Activated T-helper 1 cell treated with anti-CD3 and anti-CD28 coated beads, Interleukin-12 subunit alpha, Interleukin-12 subunit beta, Interleukin-2, Interleukin-4 antibody, amounts not matched to agents 30 ng/mL and 10 ng/mL and 1 ng/mL, durations not matched to agents 14 hours and 24 hours and 36 hours (primary cell): ENCODE measurements around the gene LEUTX. TPM values are rescaled to one million over a fixed set of nuclear protein-coding genes. Genes with fewer than 3 reads are reported as not detected.

ENCODE experiments used
- DNase-seq: peaks from one replicate; pipeline ENCODE4 v3.0.0; 2021; ENCODE audit warnings: low spot score
- H3K27ac Mint-ChIP-seq: one replicate; pipeline ENCODE4 v1.8.0; 2021; ENCODE audit warnings: mild to moderate bottlenecking, mixed read lengths
- H3K27me3 Mint-ChIP-seq: one replicate; pipeline ENCODE4 v1.8.0; 2022; ENCODE audit warnings: mild to moderate bottlenecking, moderate library complexity, mixed read lengths; ENCODE audit not compliant: insufficient read depth
- H3K36me3 Mint-ChIP-seq: one replicate; pipeline ENCODE4 v1.8.0; 2021; ENCODE audit warnings: low read depth, mixed read lengths
- H3K4me1 Mint-ChIP-seq: one replicate; pipeline ENCODE4 v1.8.0; 2021; ENCODE audit warnings: low read depth, mixed read lengths
- H3K4me3 Mint-ChIP-seq: one replicate; pipeline ENCODE4 v1.8.0; 2021; ENCODE audit warnings: mild to moderate bottlenecking, moderate library complexity, mixed read lengths
- H3K9me3 Mint-ChIP-seq: one replicate; pipeline ENCODE4 v1.8.0; 2021; ENCODE audit warnings: mixed read lengths
- intact Hi-C: fragments of 100-400 bp; cut with micrococcal nuclease; formaldehyde crosslinking; loops from one replicate; pipeline ENCODE4 v1.15.1; 2024
- total RNA-seq: library from RNA; stranded (reverse); gene quantifications from 2 replicates; pipeline ENCODE4 v1.2.3, GENCODE V29; 2022

Gene LEUTX
- total RNA-seq, 1 donor from 2014 or later = not detected

DNA sequence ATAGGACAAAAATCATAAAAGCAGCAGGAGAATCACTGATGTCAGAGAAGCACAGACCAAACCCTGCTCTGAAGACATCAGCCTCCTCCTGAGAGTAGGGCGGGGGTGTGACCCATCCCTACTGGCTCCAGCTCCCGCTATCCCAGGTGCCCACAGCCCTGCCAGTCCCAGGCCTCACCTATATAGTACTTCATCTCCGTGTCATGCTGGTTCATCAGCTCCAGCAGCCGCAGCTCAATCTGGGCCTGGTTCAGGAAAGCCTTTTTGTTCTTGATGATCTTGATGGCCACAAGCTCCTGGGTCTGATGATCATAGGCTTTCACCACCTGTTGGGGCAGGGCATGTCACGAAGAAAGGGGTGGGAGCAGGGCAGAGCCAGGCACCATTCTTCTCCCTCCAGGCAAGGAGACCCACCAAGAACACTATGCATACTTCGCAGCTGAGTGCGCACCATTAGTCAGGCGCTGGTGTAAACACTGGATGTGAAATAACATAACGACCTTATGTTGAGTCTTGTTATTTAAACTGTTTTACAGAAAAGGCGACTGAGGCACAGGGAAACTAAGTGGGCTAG is 51.1 kb downstream of the LEUTX start:
- H3K4me3 Mint-ChIP-seq = no peak overlapping the region
- no peak overlapping the region for H3K27ac Mint-ChIP-seq
- H3K9me3 Mint-ChIP-seq = no peaks in the 10 kb centered on the region
- no peak for DNase-seq
- H3K4me1 Mint-ChIP-seq = peaks cover 33% of the 10 kb centered on the region
- intact Hi-C loops = no loop called here
- peaks cover 44% of the 10 kb centered on the region for H3K36me3 Mint-ChIP-seq
- H3K27me3 Mint-ChIP-seq = no peaks in the 10 kb centered on the region

DNA sequence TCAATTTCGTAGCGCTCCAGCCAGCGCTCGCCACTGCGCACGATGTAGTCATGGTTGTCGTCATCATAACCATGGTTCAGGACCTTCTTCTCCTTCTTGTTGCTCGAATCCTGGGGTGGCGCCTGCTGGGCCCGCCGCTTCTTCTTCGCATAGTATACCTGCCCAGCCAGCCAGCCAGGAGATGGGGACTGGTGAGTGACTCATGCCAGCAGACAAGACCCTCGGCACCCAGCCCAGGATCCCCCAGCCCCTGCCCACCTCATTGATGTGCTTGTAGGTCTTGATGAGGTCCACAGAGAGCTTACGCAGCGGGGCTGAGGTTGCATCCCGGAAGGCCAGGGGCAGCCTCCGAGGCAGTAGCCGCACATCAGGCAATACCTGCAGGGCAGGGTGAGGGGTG is 51.8 kb downstream of the LEUTX start:
- Mint-ChIP-seq H3K27ac (no peak overlapping the region), H3K36me3 (peaks cover 46% of the 10 kb centered on the region), H3K4me1 (peaks cover 34% of the 10 kb centered on the region), H3K27me3 (no peaks in the 10 kb centered on the region), H3K9me3 (no peaks in the 10 kb centered on the region), H3K4me3 (no peak overlapping the region)
- no peak for DNase-seq
- intact Hi-C loops = no loop called here

DNA sequence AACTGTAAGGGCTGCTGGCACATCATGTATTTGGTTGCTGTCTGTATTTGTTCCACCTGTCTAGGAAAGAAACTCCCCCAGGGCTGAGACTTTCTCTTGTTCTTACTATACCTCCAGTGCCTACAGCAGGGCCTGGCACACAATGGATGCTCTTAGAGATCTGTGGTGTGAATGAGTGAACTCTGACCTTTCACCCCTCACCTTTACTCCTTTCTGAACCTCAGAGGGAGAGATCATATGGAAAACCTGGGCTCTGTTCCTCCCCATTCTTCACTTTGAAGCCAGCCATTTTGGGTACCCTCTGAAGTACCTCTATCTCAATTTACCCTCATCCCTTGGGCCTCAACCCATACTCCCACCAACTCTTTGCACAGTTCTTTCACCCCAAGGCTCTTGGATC is 52.2 kb downstream of the LEUTX start:
- Mint-ChIP-seq H3K27ac (peak overlapping the region; percentile 43), H3K4me3 (no peak overlapping the region), H3K9me3 (no peaks in the 10 kb centered on the region), H3K27me3 (no peaks in the 10 kb centered on the region), H3K36me3 (peaks cover 46% of the 10 kb centered on the region), H3K4me1 (peaks cover 34% of the 10 kb centered on the region)
- no peak for DNase-seq
- intact Hi-C loops = no loop called here

DNA sequence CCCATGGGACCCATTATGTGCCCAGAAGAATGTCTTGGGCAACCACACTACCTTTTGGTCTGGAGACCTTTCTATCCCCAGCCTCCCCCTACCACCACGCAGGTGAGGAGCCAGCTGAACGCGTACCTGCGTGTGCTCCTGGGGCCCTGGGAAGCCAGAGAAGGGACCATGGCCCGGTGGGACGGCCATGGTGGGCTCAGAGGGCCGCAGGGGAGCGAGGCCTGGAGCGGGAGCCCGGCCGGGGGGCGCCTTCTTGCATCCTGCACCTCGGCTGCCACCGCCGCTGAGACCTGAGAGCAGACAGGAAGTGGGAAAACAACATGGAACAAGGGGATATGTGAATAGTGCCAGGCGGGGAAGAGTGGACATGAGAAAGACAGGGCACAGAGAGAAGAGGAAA is 53.0 kb downstream of the LEUTX start:
- Mint-ChIP-seq H3K27ac (peak overlapping the region; percentile 56), H3K36me3 (peaks cover 52% of the 10 kb centered on the region), H3K4me3 (peak overlapping the region; percentile 69), H3K4me1 (peaks cover 36% of the 10 kb centered on the region), H3K9me3 (no peaks in the 10 kb centered on the region), H3K27me3 (no peaks in the 10 kb centered on the region)
- intact Hi-C loops = loop anchor here (2.0 kb wide), 2 partner anchors 39 to 139 kb away; partner anchors contain the start of gene PSMC4
- no peak for DNase-seq

DNA sequence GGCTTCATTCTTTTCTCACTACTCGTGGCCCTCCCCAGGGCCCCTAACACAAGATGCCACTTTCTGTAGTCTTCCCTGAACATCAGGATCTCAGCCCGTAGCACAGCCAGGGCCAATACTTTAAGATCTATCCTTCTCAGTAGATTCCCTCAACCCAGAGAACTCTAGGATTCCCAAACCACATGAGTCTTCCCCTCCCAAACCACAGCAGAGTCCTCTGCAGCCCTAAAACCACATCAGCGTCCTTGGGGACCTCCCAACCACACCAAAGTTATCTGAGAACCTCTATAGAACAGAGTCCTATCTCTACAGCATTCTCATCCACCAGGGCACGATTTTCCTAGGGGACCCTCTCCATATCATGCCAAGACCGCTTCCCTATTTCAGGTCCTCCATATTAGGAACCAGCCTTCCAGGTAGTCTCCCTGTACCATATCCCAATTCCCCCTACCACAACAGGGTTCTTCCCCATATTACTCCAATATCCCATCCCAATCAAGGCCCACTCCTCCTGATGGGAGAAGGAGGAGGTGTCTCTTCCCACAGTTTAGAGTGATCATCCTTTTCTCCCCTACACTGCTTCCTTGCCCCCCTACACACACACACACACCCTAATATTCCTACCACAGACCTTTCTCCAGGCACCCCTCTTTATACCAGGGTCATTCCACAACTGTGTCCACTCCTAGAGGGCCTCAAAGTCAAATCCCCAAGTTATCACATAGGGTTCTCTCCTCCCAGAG is 53.9 kb downstream of the LEUTX start:
- Mint-ChIP-seq H3K4me1 (peaks cover 38% of the 10 kb centered on the region), H3K9me3 (no peaks in the 10 kb centered on the region), H3K36me3 (peaks cover 59% of the 10 kb centered on the region), H3K4me3 (peak overlapping the region; percentile 69), H3K27me3 (no peaks in the 10 kb centered on the region), H3K27ac (peak overlapping the region; percentile 56)
- intact Hi-C loops = loop anchor here (1.0 to 2.0 kb wide), 3 partner anchors 8 to 138 kb away; partner anchors contain the start of gene PSMC4
- no peak for DNase-seq

DNA sequence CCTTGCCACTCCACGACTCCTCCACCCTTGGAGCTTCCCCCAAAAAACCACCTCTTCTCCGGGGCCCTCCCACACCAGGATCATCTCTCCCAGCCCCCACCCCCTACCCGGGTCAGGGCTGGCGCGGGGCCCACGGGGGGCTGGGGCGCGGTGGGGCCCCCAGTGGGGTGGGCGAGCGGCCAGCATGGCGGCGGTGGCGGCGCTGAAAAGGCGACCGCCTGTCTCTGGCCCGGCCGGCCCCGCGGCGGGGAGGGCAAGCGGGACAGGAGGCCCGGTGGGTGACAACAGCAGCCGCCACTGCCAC is 54.5 kb downstream of the LEUTX start:
- intact Hi-C loops = loop anchor here (1.0 to 2.0 kb wide), 3 partner anchors 9 to 138 kb away; partner anchors contain the start of gene PSMC4
- no peaks in the 10 kb centered on the region for H3K9me3 Mint-ChIP-seq
- H3K27ac Mint-ChIP-seq = peak overlapping the region; percentile 56
- H3K4me1 Mint-ChIP-seq = peaks cover 38% of the 10 kb centered on the region
- no peaks in the 10 kb centered on the region for H3K27me3 Mint-ChIP-seq
- H3K36me3 Mint-ChIP-seq = peaks cover 58% of the 10 kb centered on the region
- DNase-seq = no peak
- H3K4me3 Mint-ChIP-seq = peak overlapping the region; percentile 69

DNA sequence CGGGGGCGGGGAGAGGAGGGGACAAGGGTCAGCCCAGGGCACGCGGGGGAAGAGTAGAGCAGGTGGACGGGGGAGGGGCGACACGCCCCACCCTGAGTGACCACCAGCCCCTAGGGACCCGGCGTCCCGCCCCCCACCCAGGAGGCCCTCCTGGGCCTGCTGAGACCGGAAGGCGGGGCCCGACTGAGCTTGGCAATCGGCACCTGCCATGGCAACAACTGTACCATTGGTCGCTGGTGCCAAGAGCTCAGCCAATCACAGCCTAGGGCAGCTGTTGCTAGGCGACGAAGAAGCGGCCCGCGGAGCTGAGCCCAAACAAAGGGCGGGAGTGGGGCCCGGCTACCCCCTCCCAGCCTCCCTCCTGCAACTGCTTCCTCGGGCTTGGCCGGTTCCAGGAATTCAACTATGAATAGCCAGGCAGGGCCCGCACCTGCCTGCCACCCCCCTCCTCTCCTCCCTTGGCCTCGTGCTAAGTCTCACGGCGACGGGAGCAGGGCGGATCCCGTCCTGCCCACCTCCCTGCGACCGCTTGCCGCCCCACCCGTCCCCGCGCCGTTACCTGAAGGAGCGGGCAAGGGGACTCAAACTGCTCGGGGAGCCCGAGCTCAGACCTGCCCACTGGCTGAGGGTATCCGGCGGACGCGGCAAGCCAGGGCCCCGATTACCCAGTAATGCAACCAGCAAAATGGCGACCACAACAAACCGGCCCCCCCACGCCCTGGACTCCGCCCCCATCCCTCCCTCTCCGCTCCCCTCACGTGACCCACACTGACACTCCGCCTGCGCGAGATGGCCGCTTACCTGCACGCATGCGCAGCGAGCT is 55.0 kb downstream of the LEUTX start, which contains the start of gene DYRK1B:
DYRK1B (minus strand) TSS at position 699 of the 823 bp plus-strand sequence. CDS start 2,295 bp downstream, outside the sequence.
- intact Hi-C loops = loop anchor here (1.0 to 2.0 kb wide), 4 partner anchors 9 to 137 kb away; partner anchors contain the start of genes FBL and PSMC4
- H3K36me3 Mint-ChIP-seq = peaks cover 56% of the 10 kb centered on the region
- H3K4me3 Mint-ChIP-seq = peak within 1 kb of the TSS; percentile 69
- DNase-seq = peak; percentile 95
- H3K27me3 Mint-ChIP-seq = no peaks in the 10 kb centered on the region
- no peaks in the 10 kb centered on the region for H3K9me3 Mint-ChIP-seq
- peaks cover 35% of the 10 kb centered on the region for H3K4me1 Mint-ChIP-seq
- H3K27ac Mint-ChIP-seq = peak within 1 kb of the TSS; percentile 78

DNA sequence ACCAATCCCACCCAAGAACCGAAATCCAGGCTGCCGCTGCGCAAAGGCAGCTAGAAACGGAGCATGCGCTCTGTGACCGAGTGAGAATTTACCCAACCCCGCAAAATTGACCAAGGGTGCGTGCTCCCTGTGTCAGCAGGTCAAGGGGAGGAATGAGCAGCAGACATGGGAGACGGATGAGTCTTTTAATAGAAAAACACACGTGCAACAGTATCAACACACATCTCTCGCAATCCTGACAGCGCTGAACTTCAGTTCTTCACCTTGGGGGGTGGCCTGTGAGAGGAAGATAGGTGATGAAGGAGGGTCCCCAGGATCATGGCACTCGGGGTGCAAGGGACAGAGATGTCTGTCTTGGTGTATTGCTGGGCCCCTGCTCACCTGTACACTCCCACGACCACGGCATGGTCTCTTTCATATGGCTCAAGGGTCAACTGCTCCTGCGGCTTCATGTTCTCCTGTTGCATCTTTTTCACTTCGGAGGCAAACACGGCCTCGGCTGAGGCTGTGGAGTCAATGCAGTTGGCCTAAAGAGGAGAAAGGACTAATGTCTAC is 55.7 kb downstream of the LEUTX start:
- no peak for DNase-seq
- no peaks in the 10 kb centered on the region for H3K9me3 Mint-ChIP-seq
- H3K36me3 Mint-ChIP-seq = peaks cover 57% of the 10 kb centered on the region
- H3K27ac Mint-ChIP-seq = peak overlapping the region; percentile 78
- intact Hi-C loops = loop anchor here (1.0 kb wide), 1 partner anchor 12 kb away; the partner anchor contains the start of gene FBL
- H3K4me1 Mint-ChIP-seq = peaks cover 32% of the 10 kb centered on the region
- H3K27me3 Mint-ChIP-seq = no peaks in the 10 kb centered on the region
- H3K4me3 Mint-ChIP-seq = peak overlapping the region; percentile 69

Other genes with a start within 250 kb of the LEUTX start
- gene EID2B, start 246.0 kb upstream of the LEUTX start, total RNA-seq = 3.2 and 3.7 TPM in 2 replicates
- gene EID2, start 238.7 kb upstream of the LEUTX start, total RNA-seq = 17.0 and 17.6 TPM in 2 replicates
- gene LGALS13, start 176.3 kb upstream of the LEUTX start, total RNA-seq = not detected in 2 replicates
- not detected in 2 replicates for gene LGALS16, start 122.9 kb upstream of the LEUTX start, total RNA-seq
- gene LGALS14, start 74.4 kb upstream of the LEUTX start, total RNA-seq = 0.56 TPM in 1 of 2 replicates, not detected in the other
- 2.3 and 2.6 TPM in 2 replicates for gene CLC, start 40.8 kb upstream of the LEUTX start, total RNA-seq
- 4.2 and 5.5 TPM in 2 replicates for gene DYRK1B, start 55.3 kb downstream of the LEUTX start, total RNA-seq
- 526 and 528 TPM in 2 replicates for gene FBL, start 67.5 kb downstream of the LEUTX start, total RNA-seq
- 2.2 and 3.1 TPM in 2 replicates for gene FCGBP, start 155.8 kb downstream of the LEUTX start, total RNA-seq
- gene PSMC4, start 192.3 kb downstream of the LEUTX start, total RNA-seq = 189 and 190 TPM in 2 replicates
- gene ZNF546, start 218.2 kb downstream of the LEUTX start, total RNA-seq = 6.1 and 7.1 TPM in 2 replicates